Measurements from ENCODE around the gene NPM3.

The NPM3 gene

GRCh38 chr10:101773923-101774588, 9.2 kb downstream of the NPM3 start:
- no peak for DNase-seq

DNA sequence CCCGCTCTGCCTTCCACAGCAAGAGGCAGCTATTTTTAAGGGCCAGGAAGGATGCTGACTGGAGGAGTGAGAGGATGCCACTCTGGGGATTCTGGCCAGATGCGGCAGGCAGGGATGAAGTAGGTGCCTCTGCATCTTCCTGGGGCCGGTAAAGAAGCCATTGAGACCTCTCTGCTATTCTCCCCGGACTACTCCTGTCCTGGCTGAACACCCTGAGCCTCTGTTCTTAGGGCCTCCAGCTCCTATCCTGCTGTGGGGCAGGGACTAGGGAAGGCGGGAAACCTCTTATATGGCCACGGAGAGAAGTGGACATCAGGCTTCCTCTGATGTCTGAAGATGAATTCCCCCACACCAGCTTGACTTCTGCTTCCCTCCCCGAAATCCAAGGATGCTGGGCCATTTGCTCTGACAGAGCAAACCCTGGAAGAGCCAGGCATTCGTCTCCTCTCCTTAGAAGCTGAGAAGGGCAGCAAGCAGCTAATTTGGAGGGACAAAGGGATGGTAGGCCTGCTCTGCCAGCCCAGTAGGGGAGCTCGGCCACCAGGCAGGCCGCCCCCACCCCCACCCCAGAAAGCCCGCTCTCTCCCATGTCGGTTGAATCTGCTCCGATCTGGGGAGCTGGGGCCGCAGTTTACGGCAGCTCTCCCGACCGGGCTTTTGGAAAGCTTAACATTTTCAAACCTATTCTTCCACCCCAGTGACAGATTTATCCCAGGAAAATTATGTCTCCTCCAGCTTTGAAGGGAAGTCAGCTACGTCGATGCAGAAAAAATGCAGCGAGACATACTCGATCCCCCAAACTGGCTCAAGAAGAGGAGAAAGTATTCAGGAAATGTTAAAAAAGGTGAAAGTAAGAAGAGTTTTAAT, 10.1 kb downstream of the NPM3 start:
- DNase-seq, result no peak

GRCh38 chr10:101772017-101772894, 11.0 kb downstream of the NPM3 start:
- no peak for DNase-seq

- DNase-seq, result no peak
Measured at GRCh38 chr10:101771380-101771779, 11.9 kb downstream of the NPM3 start.

GRCh38 chr10:101770331-101771215, 12.7 kb downstream of the NPM3 start:
- DNase-seq, result no peak

DNA sequence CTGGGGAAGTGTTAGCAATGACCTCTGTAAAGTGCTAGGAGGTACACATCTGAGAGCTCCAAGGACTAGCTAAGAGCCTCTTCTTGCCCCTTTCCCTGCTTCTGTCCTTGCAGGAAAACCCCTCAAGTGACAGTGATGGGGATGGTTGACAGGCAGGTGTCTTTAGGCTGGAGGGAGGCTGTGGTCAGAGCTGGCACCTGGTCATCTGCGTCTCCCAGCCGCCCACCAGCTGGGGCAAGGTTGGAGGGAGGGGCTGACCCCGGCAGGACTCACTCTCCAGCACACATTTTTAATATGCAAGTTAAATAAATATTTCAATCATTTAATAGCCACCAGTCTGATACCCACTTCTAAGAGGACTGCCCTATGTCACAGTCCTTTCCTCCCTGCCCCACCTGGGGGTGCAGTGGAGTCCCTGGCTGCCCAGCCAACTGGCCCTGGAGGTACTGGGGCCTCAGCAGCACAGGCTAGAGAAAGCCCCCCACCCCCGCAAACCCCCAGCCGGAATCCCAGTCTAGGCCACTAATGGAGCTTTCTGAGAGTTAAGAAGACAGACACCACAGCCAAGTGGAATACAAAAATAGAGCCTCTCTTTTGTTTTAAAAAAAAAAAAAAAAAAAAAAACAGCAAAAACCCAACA, 13.6 kb downstream of the NPM3 start:
- DNase-seq, result no peak

GRCh38 chr10:101768791-101769170, 14.5 kb downstream of the NPM3 start:
- no peak for DNase-seq

DNA sequence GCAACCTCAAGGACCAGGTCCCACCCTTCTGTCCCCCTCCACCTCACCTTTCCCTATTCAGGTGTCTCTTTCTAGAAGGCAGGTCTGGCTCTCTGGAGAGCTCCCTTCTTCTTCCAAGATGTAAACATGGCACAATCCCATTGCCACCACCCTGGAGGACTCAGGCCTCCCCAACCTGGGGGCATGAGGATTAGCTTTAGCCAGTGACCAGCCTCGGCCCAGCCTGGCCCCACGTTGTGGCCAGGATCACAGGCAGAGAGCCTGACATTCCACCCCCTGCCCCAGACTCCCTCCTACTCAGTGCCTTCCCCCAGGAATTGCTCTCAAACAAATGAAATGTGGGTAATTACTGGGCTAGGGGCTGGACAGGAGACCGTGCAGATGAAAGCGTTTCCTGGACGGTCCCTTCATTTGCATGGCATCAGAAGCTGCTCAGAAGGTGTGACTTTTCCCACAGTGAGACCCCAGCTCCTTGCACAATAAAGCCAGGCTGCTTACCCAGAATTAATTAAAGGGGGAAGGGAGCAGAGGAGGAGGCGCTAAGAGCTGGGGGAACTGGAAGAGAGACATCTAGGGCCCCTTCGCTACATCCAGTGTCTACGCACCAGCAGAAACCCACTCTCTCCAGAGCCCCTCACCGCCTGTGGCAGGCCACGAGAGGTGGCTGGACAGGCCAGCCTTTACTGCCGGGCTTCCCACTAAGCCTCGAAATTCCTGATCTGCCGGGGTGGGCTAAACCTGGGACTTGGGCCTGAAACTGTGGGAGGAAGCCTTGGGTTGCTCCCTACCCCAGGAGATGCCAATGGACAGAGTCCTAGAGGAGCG, 15.1 kb downstream of the NPM3 start:
- DNase-seq, result no peak

DNA sequence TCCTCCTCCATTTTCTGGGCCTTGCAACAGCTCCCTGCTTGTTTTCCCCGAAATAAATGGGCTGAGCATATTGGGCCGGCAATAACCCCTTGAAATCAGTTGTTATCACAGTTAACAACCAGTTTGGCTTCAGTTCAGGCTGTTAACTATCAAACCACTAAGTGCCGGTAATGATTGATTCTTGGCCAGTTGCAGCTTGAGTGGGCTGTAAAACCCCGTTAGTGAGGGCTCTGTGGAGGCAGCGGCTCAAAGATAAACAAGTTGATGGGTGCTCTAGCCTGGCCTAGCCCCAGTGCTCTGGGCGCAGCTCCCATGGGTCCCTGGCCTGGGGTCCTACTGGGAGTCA, 15.7 kb downstream of the NPM3 start:
- no peak for DNase-seq

- no peak for DNase-seq
Measured at GRCh38 chr10:101766753-101767599, 16.3 kb downstream of the NPM3 start.

DNA sequence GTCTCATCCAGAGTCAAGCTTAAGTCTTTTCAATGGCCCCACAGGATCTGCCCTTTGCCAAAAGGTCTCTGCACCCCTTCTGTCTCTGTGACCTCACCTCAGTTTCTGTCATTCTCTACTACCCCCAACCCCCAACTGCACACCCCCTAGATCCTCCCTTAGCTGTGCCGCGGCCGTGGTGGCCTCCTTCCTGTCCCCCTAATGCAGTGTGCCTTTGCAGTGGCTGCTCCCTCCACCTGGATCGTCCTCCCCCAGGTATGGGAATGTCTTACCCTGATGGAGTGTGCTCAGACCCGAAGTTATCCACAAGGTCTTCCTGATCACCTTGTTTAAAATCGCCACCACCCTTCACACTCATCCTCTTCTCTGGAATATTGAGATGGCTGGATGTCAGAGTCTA, 16.9 kb downstream of the NPM3 start:
- DNase-seq, result no peak

DNA sequence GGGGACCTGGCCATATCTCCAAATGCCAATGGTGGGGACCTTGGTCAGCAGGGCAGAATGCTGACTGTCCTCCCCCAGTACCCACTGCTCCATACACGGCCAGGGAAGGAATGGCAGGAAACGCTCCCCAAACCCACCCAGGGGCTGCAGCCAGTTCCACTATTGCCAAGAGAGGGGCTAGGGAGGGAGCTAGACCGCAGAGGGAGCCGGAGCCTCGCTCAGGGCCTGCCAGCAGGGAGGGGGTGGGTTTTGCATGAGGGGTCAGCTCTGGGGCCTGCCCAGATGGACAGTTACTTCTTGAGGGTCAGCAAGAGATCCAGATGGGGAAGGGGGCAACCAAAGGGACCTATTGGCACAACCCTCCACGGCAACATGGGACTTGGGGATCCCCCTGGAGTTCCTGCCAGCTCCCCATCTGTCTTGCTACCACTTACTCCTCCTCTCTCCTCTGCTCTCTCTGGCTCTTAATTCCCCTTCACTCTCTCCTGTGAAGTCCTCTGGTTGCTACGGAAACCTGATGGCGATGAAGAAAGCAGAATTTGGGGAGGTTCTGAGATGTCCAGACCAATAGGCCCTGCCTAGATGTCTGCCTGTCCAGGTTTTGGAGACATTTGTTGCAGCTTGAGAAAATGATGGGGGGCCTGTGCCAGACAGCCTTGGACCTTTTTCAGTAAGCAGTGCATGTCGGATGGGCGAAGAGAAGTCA, 20.0 kb downstream of the NPM3 start:
- no peak for DNase-seq

DNA sequence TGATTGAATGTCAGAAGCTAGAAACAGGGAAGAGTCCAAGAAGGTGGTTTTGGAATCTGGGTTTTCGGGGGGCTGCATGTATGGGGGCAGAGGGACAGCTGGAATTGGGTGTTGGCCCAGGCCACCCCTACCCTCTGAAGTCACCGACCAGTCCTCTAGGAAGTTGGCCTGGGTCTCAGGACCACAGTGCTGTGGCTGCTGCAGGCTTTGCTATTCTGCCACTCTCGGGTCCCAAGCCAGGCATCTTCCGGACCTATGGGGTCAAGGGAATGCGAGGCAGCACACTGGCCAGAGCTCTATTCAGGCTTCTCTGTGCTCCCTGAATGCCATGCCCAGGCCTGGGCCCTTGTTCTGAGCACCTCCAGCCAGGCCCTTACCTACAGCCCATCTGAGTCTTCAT, 20.5 kb downstream of the NPM3 start:
- no peak for DNase-seq

DNA sequence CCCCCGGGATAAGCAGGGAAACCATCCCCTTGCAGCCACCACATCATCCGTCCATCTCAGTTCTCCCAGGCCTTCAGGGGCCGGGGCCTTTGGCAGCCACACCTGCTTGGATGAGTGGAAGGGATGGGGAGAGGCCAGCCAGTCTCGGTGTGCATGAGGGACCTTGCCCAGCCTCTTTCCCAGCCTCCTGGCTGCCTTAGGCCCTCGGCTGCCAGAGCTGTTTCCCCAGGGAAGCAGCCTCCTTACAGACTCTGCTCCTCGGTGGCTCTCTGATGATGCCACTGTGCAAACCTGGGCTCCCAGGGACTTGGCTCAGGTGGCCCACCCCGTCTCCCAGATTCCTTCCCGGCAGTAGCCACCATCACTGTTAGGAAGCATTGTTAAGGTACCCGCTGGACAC, 22.0 kb downstream of the NPM3 start:
- no peak for DNase-seq

DNA sequence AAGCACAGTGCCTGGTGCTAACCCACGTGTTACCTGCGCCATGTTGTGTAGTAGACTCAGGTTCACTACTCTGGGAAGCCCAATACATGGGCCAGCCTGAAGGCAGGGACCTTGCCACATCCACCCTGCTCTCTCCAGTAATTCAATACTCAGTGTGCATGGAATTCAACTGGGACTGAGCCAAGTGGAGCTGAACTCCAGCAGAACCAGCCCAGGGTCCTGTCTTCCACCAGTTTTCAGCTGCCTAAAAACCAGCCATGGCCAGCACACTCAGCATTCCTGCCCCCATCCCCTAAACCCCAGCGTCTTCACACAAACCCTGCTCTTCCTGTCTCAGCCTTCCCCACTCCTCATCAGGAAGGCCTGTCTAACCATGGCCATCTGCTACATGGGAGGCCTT, 22.7 kb downstream of the NPM3 start:
- no peak for DNase-seq

DNA sequence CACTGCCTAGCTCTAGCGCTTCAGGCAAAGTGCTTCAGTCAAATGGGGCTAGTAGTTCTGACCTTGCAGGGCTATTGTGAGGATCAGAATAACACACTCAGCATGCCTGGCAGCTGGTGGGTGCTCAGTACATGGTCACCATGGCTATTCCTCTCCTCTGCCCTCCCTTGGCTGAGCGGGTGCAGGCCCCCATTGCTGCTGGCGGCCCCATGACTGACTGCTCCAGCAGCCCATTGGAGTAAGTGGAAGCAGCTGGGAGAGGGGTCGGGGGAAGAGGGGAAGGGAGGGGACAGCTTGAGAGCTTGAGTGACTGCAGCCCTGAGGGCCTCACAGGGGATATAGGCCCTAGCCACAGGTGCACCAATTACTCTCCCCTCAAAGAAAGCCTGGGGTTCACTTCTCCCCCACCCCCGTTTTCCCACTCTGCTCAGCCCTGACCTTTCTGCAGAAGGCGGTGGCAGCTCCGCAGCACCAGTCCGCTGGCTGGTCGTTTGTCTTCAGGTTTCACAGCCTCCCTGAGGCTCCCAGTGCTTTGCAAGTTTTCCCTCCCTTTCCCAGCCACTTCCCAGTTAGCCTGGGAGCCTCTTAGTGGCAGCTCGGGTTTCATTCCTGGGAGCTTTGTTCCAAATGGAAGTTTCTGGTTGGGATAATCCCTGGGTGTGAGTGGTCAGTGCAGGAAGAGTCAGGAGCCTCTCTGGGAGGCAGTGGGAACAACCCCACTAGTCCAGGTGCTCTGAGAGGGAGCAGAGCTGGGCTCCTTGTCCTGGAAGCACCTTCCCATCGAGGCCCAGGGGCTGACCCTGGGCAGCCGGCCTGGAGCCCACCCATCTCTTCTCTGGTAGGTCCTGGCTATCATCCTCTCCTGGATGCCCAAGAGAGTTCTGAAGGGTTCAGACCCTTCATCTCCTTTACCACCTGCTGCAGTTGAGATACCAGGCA, 23.7 kb downstream of the NPM3 start:
- DNase-seq, result no peak

DNA sequence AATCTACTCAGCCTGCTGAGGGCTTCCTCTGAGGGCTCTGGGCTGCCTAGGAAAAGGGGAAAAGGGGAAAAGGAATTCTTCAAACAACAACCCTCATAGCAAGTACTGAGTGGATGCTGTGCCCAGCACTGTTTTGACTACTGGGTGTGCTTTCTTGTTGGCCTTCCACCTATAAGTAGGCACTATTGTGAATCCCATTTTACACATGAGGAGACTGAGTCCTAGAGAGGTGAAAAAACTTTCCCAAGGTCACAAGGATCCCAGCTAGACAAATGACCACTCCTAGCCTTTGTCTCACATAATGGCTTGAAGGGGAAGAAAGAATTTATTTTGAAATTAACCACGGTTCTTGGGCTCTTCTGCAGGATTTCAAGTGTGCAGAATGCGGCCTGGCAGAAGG, 24.4 kb downstream of the NPM3 start:
- no peak for DNase-seq

GRCh38 chr10:101752241-101752640, 31.0 kb downstream of the NPM3 start:
- no peak for DNase-seq
